Measurements from ENCODE around the gene SH3D19.

DNA sequence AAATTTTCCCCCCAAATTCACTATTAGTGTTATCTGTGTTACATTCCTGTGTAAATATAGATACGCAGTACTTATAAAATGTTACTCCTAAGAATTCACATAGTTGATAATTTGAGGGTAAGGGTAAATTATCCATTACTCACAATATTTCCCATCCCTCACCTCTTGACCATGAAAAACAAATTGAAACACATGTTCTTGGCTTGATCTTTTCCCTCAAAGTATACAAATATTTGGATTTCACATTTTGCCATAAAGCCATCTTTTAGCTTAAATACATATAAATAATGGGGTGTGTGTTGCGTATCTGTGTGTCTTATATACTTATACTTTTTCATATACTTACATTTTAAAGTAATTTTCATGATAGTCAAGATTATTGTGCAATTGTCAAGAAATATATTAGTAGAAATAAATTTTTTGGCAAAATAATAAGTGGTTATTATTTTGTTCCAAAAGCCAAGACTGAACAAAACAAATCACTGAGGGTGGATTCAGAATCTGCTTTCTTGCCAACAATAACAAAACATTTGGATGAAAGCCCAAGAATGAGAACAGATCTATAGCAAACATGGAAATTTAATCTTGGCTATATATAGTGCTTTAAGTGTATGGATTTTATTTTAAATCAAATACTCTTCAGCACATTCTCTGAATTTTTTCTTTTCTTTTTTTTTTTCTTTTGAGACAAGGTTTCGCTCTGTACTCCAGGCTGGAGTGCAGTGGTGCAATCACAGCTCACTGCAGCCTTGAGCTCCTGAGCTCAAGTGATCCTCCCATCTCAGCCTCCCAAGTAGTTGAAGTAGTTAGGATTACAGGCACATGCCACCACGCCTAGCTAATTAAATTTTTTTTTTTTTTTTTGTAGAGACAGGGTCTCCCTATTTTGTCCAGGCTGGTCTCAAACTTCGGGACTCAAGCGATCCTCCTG lies 97.0 kb downstream of the SH3D19 start:
- TF ChIP-seq, protein P1, sequence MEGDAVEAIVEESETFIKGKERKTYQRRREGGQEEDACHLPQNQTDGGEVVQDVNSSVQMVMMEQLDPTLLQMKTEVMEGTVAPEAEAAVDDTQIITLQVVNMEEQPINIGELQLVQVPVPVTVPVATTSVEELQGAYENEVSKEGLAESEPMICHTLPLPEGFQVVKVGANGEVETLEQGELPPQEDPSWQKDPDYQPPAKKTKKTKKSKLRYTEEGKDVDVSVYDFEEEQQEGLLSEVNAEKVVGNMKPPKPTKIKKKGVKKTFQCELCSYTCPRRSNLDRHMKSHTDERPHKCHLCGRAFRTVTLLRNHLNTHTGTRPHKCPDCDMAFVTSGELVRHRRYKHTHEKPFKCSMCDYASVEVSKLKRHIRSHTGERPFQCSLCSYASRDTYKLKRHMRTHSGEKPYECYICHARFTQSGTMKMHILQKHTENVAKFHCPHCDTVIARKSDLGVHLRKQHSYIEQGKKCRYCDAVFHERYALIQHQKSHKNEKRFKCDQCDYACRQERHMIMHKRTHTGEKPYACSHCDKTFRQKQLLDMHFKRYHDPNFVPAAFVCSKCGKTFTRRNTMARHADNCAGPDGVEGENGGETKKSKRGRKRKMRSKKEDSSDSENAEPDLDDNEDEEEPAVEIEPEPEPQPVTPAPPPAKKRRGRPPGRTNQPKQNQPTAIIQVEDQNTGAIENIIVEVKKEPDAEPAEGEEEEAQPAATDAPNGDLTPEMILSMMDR (IDR thresholded peaks at IDR 0.05), result no peak
- no peak for TF ChIP-seq POLR2A (IDR thresholded peaks at IDR 0.05)
